HUES6 (cell line): ENCODE measurements around the gene CRABP2.

Experiments used
- H3K27ac ChIP-seq: 2 replicates; pipeline ENCODE4 v1.7.0; 2013; ENCODE audit warnings: low read depth, mild to moderate bottlenecking, low read length, inconsistent platforms
- H3K27me3 ChIP-seq: 2 replicates; pipeline ENCODE4 v1.6.1; 2013; ENCODE audit warnings: low read length; ENCODE audit not compliant: control insufficient read depth, insufficient read depth
- H3K36me3 ChIP-seq: 2 replicates; pipeline ENCODE4 v1.6.1; 2013; ENCODE audit warnings: low read length; ENCODE audit not compliant: control insufficient read depth, insufficient read depth
- H3K4me1 ChIP-seq: 2 replicates; pipeline ENCODE4 v1.6.1; 2013; ENCODE audit warnings: low read length; ENCODE audit not compliant: control insufficient read depth, insufficient read depth
- H3K4me3 ChIP-seq: 2 replicates; pipeline ENCODE4 v1.5.1; 2013; ENCODE audit warnings: low read depth, low read length
- H3K9ac ChIP-seq: one replicate; pipeline ENCODE4 v1.6.1; 2013; ENCODE audit warnings: mild to moderate bottlenecking, low read length
- H3K9me3 ChIP-seq: 2 replicates; pipeline ENCODE4 v1.6.1; 2013; ENCODE audit warnings: low read depth, low read length; ENCODE audit not compliant: control insufficient read depth, insufficient read depth

The CRABP2 gene

GRCh38 chr1:156658945-156659574 is 46.3 kb downstream of the CRABP2 start:
- Histone ChIP-seq H3K27me3 (peaks cover 50% of the 10 kb centered on the region), H3K27ac (no peak overlapping the region), H3K4me1 (peaks cover 51% of the 10 kb centered on the region), H3K36me3 (no peaks in the 10 kb centered on the region), H3K9ac (no peak overlapping the region), H3K4me3 (no peak overlapping the region), H3K9me3 (no peaks in the 10 kb centered on the region)

- H3K9ac ChIP-seq, result no peak overlapping the region
- peaks cover 56% of the 10 kb centered on the region for H3K27me3 ChIP-seq
- no peak overlapping the region for H3K4me3 ChIP-seq
- no peaks in the 10 kb centered on the region for H3K9me3 ChIP-seq
- H3K27ac ChIP-seq, result no peak overlapping the region
- peaks cover 45% of the 10 kb centered on the region for H3K4me1 ChIP-seq
- H3K36me3 ChIP-seq, result no peaks in the 10 kb centered on the region
Observed at GRCh38 chr1:156658496-156658895, 46.9 kb downstream of the CRABP2 start.

DNA sequence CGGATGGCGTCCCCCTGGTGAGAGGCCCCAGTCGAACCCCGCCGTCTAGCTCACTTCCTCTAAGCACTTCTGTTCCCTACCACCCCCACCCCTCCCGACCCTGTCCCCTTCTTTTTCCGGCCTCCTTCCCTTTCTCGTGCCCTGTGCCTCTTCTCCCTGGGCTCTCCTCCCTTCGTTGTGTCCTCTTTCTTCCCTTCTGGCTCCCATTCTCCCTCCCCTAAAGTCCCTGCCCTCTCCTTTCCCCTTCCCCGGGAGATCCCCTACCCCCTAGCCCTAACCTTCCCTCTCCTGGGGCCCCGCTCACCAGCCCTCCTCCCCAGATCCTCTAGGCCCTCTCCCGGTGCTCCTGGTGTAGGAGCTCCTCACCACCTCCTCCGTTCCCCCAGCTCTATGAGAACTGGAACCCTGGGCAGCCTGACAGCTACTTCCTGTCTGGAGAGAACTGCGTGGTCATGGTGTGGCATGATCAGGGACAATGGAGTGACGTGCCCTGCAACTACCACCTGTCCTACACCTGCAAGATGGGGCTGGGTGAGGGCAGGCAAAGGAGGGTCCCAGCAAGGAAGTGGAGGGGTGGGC is 47.6 kb downstream of the CRABP2 start:
- Histone ChIP-seq H3K4me3 (peak overlapping the region; percentile 62), H3K9me3 (no peaks in the 10 kb centered on the region), H3K27me3 (peaks cover 62% of the 10 kb centered on the region), H3K4me1 (peaks cover 39% of the 10 kb centered on the region), H3K36me3 (no peaks in the 10 kb centered on the region), H3K27ac (no peak overlapping the region), H3K9ac (no peak overlapping the region)

DNA sequence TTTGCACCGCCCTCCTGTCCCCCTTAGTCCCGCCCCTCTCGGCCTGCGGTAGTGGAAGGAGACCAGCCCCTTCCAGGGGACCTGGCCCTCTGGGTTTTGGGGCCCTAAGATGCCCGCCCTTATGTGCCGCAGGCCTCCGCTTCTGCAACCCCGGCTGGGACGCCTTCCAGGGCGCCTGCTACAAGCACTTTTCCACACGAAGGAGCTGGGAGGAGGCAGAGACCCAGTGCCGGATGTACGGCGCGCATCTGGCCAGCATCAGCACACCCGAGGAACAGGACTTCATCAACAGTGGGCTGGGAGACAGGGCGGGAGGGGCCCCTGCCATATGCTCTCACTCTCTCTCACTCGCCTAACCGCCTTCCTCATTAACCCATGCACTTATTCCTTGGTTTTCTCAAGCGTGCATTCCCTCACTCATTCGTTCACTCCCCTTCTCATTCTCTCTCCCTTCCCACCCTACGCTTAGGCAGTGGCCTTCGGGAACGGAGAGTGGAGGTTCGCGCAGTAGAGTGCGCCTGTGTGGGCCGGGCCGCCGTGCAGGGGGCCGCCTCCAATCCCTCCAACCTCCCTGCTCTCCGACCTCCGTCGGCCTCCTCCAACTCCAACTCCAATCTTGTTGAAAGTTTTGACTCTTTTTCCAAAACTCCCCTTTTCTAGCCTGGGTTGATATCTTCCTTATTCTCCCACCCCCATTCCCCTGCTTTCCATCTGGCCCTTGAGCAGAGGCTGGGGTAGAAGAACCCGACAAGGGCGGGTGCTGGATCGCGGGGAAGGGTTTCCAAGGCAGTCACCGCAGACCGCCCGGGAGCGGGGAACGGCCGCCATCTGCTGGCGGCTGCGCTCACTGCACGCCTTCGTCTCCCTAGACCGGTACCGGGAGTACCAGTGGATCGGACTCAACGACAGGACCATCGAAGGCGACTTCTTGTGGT is 48.3 kb downstream of the CRABP2 start:
- Histone ChIP-seq H3K4me1 (peaks cover 31% of the 10 kb centered on the region), H3K27me3 (peaks cover 68% of the 10 kb centered on the region), H3K4me3 (peak overlapping the region; percentile 62), H3K9me3 (no peaks in the 10 kb centered on the region), H3K36me3 (no peaks in the 10 kb centered on the region), H3K9ac (peak overlapping the region; percentile 39), H3K27ac (no peak overlapping the region)

DNA sequence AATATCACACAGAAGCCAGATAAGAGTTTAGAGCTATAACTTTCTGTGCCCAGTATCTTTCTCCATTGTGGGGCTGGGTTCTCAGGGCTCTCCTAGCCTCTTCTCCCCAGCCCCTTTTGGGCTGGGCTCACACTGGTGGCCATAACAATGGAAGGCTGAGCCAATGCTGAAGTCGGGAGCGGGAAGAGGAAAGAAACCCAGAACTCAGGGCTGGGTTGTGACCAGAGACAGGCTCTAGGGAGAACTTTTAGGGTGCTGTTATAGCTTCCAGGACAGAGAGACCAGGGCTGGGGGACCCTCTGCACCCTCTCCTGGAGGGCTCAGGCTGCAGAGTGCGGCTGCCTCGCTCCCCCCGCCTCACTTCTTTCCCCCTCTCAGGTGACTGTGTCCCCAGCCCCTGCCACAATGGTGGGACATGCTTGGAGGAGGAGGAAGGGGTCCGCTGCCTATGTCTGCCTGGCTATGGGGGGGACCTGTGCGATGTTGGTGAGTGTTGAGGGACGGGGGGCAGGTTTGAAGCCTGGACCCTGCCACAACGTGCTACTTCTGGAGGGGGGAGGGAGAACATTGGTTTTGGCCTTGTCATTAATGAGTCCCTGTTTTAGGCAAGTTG is 49.4 kb downstream of the CRABP2 start:
- Histone ChIP-seq H3K27me3 (peaks cover 79% of the 10 kb centered on the region), H3K9ac (no peak overlapping the region), H3K4me1 (peaks cover 20% of the 10 kb centered on the region), H3K4me3 (no peak overlapping the region), H3K36me3 (no peaks in the 10 kb centered on the region), H3K9me3 (no peaks in the 10 kb centered on the region), H3K27ac (no peak overlapping the region)

DNA sequence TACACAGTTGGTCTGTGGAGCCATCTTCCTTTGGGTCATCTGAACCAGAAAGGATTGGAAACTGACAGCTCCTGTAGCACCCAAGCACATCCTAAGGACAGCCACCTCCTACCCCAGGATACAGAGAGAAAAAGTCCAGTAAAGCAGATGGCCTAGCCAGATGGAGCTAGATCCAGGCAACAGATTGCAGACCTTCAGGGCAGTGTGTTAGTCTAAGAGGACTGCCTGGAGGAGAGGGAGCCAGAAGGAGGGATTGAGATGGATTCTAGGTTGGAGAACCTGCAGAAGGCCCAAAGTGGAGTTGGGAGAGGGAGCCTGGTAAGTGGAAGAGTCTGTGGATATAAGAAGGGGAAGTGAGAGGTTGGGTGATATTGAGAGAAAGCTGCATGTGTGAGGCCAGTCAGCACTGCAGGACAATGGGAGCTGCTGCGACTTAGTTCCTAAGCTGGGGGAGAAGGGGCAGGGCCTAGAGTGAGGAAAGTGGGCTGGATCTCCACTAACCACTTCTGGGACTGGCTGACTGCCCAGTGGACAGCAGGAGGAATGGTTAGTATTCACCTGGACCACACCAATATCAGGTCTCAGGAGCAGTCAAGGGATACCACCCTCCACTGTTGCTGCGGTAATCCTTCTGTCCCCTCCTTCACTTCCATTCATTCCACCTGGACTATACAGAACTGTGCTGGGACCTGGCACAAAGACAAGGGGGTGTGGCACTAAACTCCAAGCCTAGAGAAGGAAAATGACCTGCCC is 50.1 kb downstream of the CRABP2 start:
- H3K27me3 ChIP-seq, result peaks cover 86% of the 10 kb centered on the region
- H3K36me3 ChIP-seq, result no peaks in the 10 kb centered on the region
- H3K9ac ChIP-seq, result no peak overlapping the region
- H3K27ac ChIP-seq, result no peak overlapping the region
- H3K9me3 ChIP-seq, result no peaks in the 10 kb centered on the region
- no peak overlapping the region for H3K4me3 ChIP-seq
- peaks cover 14% of the 10 kb centered on the region for H3K4me1 ChIP-seq

- H3K9ac ChIP-seq, result no peak overlapping the region
- no peaks in the 10 kb centered on the region for H3K36me3 ChIP-seq
- peaks cover 92% of the 10 kb centered on the region for H3K27me3 ChIP-seq
- H3K9me3 ChIP-seq, result no peaks in the 10 kb centered on the region
- peaks cover 10% of the 10 kb centered on the region for H3K4me1 ChIP-seq
- H3K27ac ChIP-seq, result no peak overlapping the region
- H3K4me3 ChIP-seq, result no peak overlapping the region
Observed at GRCh38 chr1:156654700-156655099, 50.7 kb downstream of the CRABP2 start.

DNA sequence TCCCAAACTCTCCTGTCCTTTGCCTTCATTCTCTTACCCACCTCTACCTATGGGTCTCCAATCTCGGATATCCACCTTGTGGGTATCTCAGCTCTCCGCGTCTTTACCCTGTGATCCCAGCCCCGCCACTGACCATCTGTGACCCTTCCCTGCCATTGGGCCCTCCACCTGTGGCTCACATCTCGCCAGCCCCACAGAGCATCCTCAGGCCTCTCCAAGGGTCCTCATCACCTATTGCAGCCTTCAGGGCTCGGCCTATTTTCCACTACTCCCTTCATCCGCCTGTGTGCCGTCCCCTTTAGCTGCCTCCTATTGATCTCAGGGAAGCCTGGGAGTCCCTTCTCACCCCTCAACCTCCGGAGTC is 52.4 kb downstream of the CRABP2 start:
- Histone ChIP-seq H3K27me3 (peaks cover 97% of the 10 kb centered on the region), H3K9ac (no peak overlapping the region)

GRCh38 chr1:156652131-156652991 is 53.0 kb downstream of the CRABP2 start:
- no peak overlapping the region for H3K4me3 ChIP-seq
- no peak overlapping the region for H3K9ac ChIP-seq
- no peak overlapping the region for H3K27ac ChIP-seq
- H3K4me1 ChIP-seq, result peaks cover 8% of the 10 kb centered on the region; the same call in 1 of the 2 replicates
- H3K27me3 ChIP-seq, result peaks cover 97% of the 10 kb centered on the region
- H3K9me3 ChIP-seq, result no peaks in the 10 kb centered on the region
- no peaks in the 10 kb centered on the region for H3K36me3 ChIP-seq

More for the DNA sequence above, 52.4 kb downstream of the CRABP2 start:
- peaks cover 8% of the 10 kb centered on the region; the same call in 1 of the 2 replicates for H3K4me1 ChIP-seq
- H3K9me3 ChIP-seq, result no peaks in the 10 kb centered on the region
- H3K4me3 ChIP-seq, result no peak overlapping the region
- no peaks in the 10 kb centered on the region for H3K36me3 ChIP-seq
- no peak overlapping the region for H3K27ac ChIP-seq
